K562 (cell line): ENCODE measurements around the gene CARD11. TPM values are rescaled to one million over a fixed set of nuclear protein-coding genes. Genes with fewer than 3 reads are reported as not detected.

Experiments
- ATAC-seq: fragments of 200-7000 bp; cut with Tn5 transposase; 3 replicates; pipeline ENCODE4 v1.9.1; 2020; ENCODE audit warnings: moderate library complexity
- BruUV-seq: library from RNA; stranded (reverse); fragments of 400-500 nt; replicated peaks from 2 replicates; lab custom pipeline; 2021; lab: Mats Ljungman, UMichigan
- CTCF ChIA-PET: fragments of 300-600 bp; formaldehyde crosslinking; extraction: SDS; loops from one replicate; lab custom pipeline; 2021; ENCODE audit warnings: low intra/inter-chr PET ratio; lab: Yijun Ruan, JAX
- POLR2A ChIA-PET: fragments of 300-600, 350-650 bp; sonication (Branson Sonifier 250); formaldehyde crosslinking; extraction: SDS; loops from one replicate; lab custom pipeline; 2021; ENCODE audit warnings: antibody characterized with exemption, inconsistent platforms; lab: Yijun Ruan, JAX
- DNase-seq, 4 experiments: peaks; one replicate each; pipeline versions ENCODE4 v3.0.0 to v3.0.0-alpha.2; 2011 to 2018; ENCODE audit warnings: low spot score in 3 of 4, mixed read lengths in 3 of 4; ENCODE audit errors: extremely low read depth in 1 of 4
- FAIRE-seq: peaks from 2 replicates; lab custom pipeline; 2011; peaks lifted over from hg19 to GRCh38; lab: Jason Lieb, UNC
- H2AFZ ChIP-seq: 2 replicates; pipeline ENCODE4 v1.6.0; 2011; ENCODE audit warnings: low read depth, low read length, control low read depth, inconsistent platforms
- H3K27ac ChIP-seq: fragments of 200-600 bp; 3 replicates; pipeline ENCODE4 v1.8.0; 2011; ENCODE audit warnings: low read depth, mild to moderate bottlenecking, control low read depth, inconsistent platforms, low read length, moderate library complexity, mixed read lengths; ENCODE audit errors: extremely low read depth
- H3K27me3 ChIP-seq, 2 experiments: fragments of 300-600 bp in 1 of 2; 2 replicates in 1 of 2; 3 replicates in 1 of 2; pipeline versions ENCODE4 v1.6.0 to v1.8.0; 2011; ENCODE audit warnings: inconsistent platforms in 2 of 2, low read length in 2 of 2, mild to moderate bottlenecking in 1 of 2, mixed read lengths in 1 of 2, moderate library complexity in 1 of 2; ENCODE audit not compliant: control insufficient read depth in 2 of 2, insufficient read depth in 2 of 2
- H3K36me3 ChIP-seq: fragments of 300-600 bp; 3 replicates; pipeline ENCODE4 v1.8.0; 2011; ENCODE audit warnings: mild to moderate bottlenecking, low read length, inconsistent platforms; ENCODE audit not compliant: control insufficient read depth, insufficient read depth
- H3K4me1 ChIP-seq, 2 experiments: fragments of 200-600 bp in 1 of 2; replicated peaks in 1 of 2; 2 replicates in 1 of 2; 3 replicates in 1 of 2; pipeline versions ENCODE4 v1.5.1 to v1.8.0; 2011; ENCODE audit warnings: inconsistent platforms in 2 of 2, low read length in 2 of 2, mild to moderate bottlenecking in 1 of 2, mixed read lengths in 1 of 2, moderate library complexity in 1 of 2; ENCODE audit not compliant: control insufficient read depth in 2 of 2, insufficient read depth in 2 of 2
- H3K4me2 ChIP-seq: 2 replicates; pipeline ENCODE4 v1.6.1; 2011; ENCODE audit warnings: low read length, control low read depth, inconsistent platforms, mixed read lengths; ENCODE audit not compliant: insufficient read depth
- H3K4me3 ChIP-seq: fragments of 200-600 bp; sonication (generic), shearing (Covaris generic); 2 replicates; pipeline ENCODE4 v1.5.1; 2016; ENCODE audit warnings: control low read depth, inconsistent platforms
- H3K79me2 ChIP-seq: fragments of 200-600 bp; 3 replicates; pipeline ENCODE4 v1.8.0; 2011; ENCODE audit warnings: low read length, inconsistent platforms; ENCODE audit not compliant: control insufficient read depth, insufficient read depth
- H3K9ac ChIP-seq, 2 experiments: 2 replicates each; pipeline versions ENCODE4 v1.6.0 to v1.6.1; 2011; ENCODE audit warnings: low read depth in 2 of 2, low read length in 2 of 2, control low read depth in 1 of 2, inconsistent platforms in 1 of 2, mild to moderate bottlenecking in 1 of 2, mixed read lengths in 1 of 2; ENCODE audit not compliant: insufficient read depth in 1 of 2
- H3K9me1 ChIP-seq: one replicate; pipeline ENCODE4 v1.6.0; 2011; ENCODE audit warnings: inconsistent platforms, mild to moderate bottlenecking, low read length, moderate library complexity; ENCODE audit not compliant: control insufficient read depth, insufficient read depth
- H3K9me3 ChIP-seq: replicated peaks from 2 replicates; pipeline ENCODE4 v1.5.1; 2011; ENCODE audit warnings: low read depth, low read length, inconsistent platforms; ENCODE audit not compliant: control insufficient read depth, insufficient read depth
- H4K20me1 ChIP-seq: replicated peaks from 2 replicates; pipeline ENCODE4 v1.6.1; 2011; ENCODE audit warnings: low read length, inconsistent platforms, mixed read lengths; ENCODE audit not compliant: control insufficient read depth, insufficient read depth
- ZNF253 ChIP-seq: fragments of 250-450 bp; sonication (Bioruptor Pico); conservative IDR thresholded peaks from 2 replicates; pipeline ENCODE4 v1.6.1; 2021; ENCODE audit warnings: mild to moderate bottlenecking
- ZNF282 ChIP-seq: sonication (generic); formaldehyde crosslinking; IDR thresholded peaks from 2 replicates; pipeline ENCODE4 v1.8.1; 2023; ENCODE audit warnings: missing genetic modification reagents
- WGBS: fragments of 100-300 bp; shearing (Covaris generic); methylation state at CpG from one replicate; pipeline ENCODE4 v1.1.6; 2016; ENCODE audit warnings: low coverage, mixed read lengths; ENCODE audit not compliant: insufficient coverage; ENCODE audit errors: missing lambda C conversion rate; 5-methylcytosine and 5-hydroxymethylcytosine counted together
- in situ Hi-C: fragments of 300-500 bp; cut with MboI; formaldehyde crosslinking; loops from 4 replicates; pipeline ENCODE4 v1.15.0; 2018; ENCODE audit warnings: inconsistent platforms, mixed read lengths
- intact Hi-C: fragments of 100-400 bp; cut with micrococcal nuclease; formaldehyde crosslinking; loops from 2 replicates; pipeline ENCODE4 v1.14.2; 2022
- polyA plus RNA-seq, 8 experiments: library from polyadenylated mRNA; depleted of rRNA in 4 of 8; stranded (reverse) in 5 of 8; unstranded in 3 of 8; fragments of >200 nt; fragmentation: Nextera tagmentation in 2 of 8; fragmentation: Illumina TruSeq in 1 of 8; extraction: Ambion mirVana in 2 of 8; extraction: Trizol in 1 of 8; gene quantifications; 2 replicates each; pipeline versions ENCODE4 v1.2.1 to v1.2.3, GENCODE V29; 2011 to 2014; ENCODE audit warnings: inconsistent platforms in 1 of 8, missing spikeins in 1 of 8
- total RNA-seq, 7 experiments: library from RNA; depleted of rRNA in 6 of 7; stranded (reverse); fragments of >200 nt in 6 of 7; fragmentation: Illumina TruSeq in 2 of 7; extraction: Trizol in 2 of 7; gene quantifications; 2 replicates each; pipeline versions ENCODE4 v1.2.1 to v1.2.3, GENCODE V29; 2011 to 2021; ENCODE audit warnings: low replicate concordance in 1 of 7
- TF ChIP-seq, protein P1 (sequence below), 2 experiments: fragments of 450-650 bp in 1 of 2; IDR thresholded peaks; 2 replicates each; pipeline ENCODE4 v1.6.1; 2011 to 2017; ENCODE audit warnings: low read depth in 2 of 2, antibody characterized with exemption in 1 of 2, borderline replicate concordance in 1 of 2, low read length in 1 of 2, mild to moderate bottlenecking in 1 of 2, mixed read lengths in 1 of 2; ENCODE audit not compliant: control insufficient read depth in 1 of 2
- TF ChIP-seq, protein P2 (sequence below), 2 experiments: fragments of 150-350 bp in 1 of 2; IDR thresholded peaks; 2 replicates each; pipeline ENCODE4 v1.6.1; 2012 to 2016; ENCODE audit warnings: low read depth in 2 of 2, low read length in 2 of 2, mild to moderate bottlenecking in 1 of 2, moderate library complexity in 1 of 2
- TF ChIP-seq, protein P3 (sequence below): fragments of 450-650 bp; formaldehyde crosslinking; IDR thresholded peaks from 2 replicates; pipeline ENCODE4 v1.4.0; 2022; ENCODE audit warnings: mild to moderate bottlenecking, moderate library complexity

CARD11 gene
- total and polyA plus RNA-seq, 9 of the 15 experiments (the other 6 are each of a cell fraction or from before 2014, with no cell fraction given) = 0.07 to 12.8 (median 5.7) TPM

DNA sequence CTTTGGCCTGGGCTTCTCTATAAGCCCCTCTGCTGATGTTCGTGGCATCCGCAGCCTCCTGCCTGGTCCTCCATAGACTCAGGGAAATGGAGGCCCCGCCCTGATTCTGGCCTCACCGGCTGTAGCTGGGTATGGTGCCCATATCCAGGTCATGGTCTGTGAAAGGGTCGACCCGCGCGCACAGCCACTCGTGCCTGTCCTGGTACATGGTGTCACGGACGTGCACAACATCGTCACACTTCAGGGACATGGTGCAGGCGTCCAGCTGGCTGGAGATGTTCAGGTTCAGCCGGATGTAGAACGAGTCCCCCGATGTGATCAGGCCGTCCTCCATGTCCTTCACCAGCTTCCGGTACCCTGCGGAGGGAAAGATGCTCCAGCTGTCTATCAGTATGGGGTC, 124.4 kb downstream of the CARD11 start (continued):
- TF ChIP-seq, protein P1, sequence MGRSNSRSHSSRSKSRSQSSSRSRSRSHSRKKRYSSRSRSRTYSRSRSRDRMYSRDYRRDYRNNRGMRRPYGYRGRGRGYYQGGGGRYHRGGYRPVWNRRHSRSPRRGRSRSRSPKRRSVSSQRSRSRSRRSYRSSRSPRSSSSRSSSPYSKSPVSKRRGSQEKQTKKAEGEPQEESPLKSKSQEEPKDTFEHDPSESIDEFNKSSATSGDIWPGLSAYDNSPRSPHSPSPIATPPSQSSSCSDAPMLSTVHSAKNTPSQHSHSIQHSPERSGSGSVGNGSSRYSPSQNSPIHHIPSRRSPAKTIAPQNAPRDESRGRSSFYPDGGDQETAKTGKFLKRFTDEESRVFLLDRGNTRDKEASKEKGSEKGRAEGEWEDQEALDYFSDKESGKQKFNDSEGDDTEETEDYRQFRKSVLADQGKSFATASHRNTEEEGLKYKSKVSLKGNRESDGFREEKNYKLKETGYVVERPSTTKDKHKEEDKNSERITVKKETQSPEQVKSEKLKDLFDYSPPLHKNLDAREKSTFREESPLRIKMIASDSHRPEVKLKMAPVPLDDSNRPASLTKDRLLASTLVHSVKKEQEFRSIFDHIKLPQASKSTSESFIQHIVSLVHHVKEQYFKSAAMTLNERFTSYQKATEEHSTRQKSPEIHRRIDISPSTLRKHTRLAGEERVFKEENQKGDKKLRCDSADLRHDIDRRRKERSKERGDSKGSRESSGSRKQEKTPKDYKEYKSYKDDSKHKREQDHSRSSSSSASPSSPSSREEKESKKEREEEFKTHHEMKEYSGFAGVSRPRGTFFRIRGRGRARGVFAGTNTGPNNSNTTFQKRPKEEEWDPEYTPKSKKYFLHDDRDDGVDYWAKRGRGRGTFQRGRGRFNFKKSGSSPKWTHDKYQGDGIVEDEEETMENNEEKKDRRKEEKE (IDR thresholded peaks at IDR 0.05; ENCODE audit: borderline replicate concordance in 1 of 2, control insufficient read depth in 1 of 2, low read depth in 2 of 2, low read length in 1 of 2) = no peak
- TF ChIP-seq, all 486 proteins: peak for 0

DNA sequence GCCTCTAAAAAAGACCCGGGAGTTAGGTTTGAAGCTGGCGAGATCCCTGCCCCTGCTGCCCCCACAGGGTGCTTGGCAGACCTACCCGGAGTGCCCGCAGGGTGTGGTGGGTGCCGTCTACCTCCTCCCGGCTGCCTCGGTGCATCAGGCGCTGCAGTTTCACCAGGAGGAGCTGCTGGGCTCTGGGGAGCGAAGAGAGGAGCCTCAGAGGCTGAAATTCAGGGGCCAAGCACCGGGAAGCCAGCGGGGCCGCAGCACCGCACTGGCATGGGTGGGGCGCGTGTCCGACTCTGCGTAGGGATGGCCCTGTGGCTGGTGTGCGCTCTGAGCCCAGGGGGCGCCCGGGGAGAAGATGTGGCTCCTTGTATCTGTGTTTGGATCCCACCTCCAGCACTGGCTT, 125.3 kb downstream of the CARD11 start:
- ChIA-PET POLR2A (interaction anchor here (1.4 kb wide), 1 partner anchor 10 kb away, joined by 3 read pairs; no protein-coding TSS in a partner anchor), CTCF (no interaction called here)
- in situ Hi-C loops = no loop called here
- peaks cover 5% of the 10 kb centered on the region; the same call in 1 of the 2 replicates for H4K20me1 ChIP-seq
- no peaks in the 10 kb centered on the region for H3K9me1 ChIP-seq
- no peaks in the 10 kb centered on the region for H3K79me2 ChIP-seq
- H3K4me3 ChIP-seq = no peak overlapping the region
- H3K4me1 ChIP-seq = peaks cover 0 to 4% of the 10 kb centered on the region in 2 experiments; a peak in 1 of 5 replicates
- no peak overlapping the region for H3K4me2 ChIP-seq
- H3K27me3 ChIP-seq = no peaks in the 10 kb centered on the region
- DNase-seq (no peak), ATAC-seq (no peak), FAIRE-seq (no peak)
- H3K36me3 ChIP-seq = no peaks in the 10 kb centered on the region
- 72% methylated on average over 20 of the region's 20 CpGs for WGBS
- H2AFZ ChIP-seq = no peak overlapping the region
- intact Hi-C loops = no loop called here
- BruUV-seq = no TSS peak
- H3K9me3 ChIP-seq = 0 out of 2 replicates have a peak, but pooled peaks cover 2% of the 10 kb centered on the region
- peak overlapping the region in 1 of 2 experiments; percentile 17; a peak in 1 of 4 replicates for H3K9ac ChIP-seq
- no peak overlapping the region for H3K27ac ChIP-seq
- TF ChIP-seq ZNF253 (no peak), ZNF282 (CRISPR knock-in tag) (no peak)
- TF ChIP-seq, protein P2, sequence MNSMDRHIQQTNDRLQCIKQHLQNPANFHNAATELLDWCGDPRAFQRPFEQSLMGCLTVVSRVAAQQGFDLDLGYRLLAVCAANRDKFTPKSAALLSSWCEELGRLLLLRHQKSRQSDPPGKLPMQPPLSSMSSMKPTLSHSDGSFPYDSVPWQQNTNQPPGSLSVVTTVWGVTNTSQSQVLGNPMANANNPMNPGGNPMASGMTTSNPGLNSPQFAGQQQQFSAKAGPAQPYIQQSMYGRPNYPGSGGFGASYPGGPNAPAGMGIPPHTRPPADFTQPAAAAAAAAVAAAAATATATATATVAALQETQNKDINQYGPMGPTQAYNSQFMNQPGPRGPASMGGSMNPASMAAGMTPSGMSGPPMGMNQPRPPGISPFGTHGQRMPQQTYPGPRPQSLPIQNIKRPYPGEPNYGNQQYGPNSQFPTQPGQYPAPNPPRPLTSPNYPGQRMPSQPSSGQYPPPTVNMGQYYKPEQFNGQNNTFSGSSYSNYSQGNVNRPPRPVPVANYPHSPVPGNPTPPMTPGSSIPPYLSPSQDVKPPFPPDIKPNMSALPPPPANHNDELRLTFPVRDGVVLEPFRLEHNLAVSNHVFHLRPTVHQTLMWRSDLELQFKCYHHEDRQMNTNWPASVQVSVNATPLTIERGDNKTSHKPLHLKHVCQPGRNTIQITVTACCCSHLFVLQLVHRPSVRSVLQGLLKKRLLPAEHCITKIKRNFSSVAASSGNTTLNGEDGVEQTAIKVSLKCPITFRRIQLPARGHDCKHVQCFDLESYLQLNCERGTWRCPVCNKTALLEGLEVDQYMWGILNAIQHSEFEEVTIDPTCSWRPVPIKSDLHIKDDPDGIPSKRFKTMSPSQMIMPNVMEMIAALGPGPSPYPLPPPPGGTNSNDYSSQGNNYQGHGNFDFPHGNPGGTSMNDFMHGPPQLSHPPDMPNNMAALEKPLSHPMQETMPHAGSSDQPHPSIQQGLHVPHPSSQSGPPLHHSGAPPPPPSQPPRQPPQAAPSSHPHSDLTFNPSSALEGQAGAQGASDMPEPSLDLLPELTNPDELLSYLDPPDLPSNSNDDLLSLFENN (IDR thresholded peaks at IDR 0.05; ENCODE audit: low read depth in 2 of 2, low read length in 2 of 2) = no peak
- TF ChIP-seq, protein P3, sequence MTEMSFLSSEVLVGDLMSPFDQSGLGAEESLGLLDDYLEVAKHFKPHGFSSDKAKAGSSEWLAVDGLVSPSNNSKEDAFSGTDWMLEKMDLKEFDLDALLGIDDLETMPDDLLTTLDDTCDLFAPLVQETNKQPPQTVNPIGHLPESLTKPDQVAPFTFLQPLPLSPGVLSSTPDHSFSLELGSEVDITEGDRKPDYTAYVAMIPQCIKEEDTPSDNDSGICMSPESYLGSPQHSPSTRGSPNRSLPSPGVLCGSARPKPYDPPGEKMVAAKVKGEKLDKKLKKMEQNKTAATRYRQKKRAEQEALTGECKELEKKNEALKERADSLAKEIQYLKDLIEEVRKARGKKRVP (CRISPR knock-in tag) = no peak
